ENCODE data around the gene OPRL1.

DNA sequence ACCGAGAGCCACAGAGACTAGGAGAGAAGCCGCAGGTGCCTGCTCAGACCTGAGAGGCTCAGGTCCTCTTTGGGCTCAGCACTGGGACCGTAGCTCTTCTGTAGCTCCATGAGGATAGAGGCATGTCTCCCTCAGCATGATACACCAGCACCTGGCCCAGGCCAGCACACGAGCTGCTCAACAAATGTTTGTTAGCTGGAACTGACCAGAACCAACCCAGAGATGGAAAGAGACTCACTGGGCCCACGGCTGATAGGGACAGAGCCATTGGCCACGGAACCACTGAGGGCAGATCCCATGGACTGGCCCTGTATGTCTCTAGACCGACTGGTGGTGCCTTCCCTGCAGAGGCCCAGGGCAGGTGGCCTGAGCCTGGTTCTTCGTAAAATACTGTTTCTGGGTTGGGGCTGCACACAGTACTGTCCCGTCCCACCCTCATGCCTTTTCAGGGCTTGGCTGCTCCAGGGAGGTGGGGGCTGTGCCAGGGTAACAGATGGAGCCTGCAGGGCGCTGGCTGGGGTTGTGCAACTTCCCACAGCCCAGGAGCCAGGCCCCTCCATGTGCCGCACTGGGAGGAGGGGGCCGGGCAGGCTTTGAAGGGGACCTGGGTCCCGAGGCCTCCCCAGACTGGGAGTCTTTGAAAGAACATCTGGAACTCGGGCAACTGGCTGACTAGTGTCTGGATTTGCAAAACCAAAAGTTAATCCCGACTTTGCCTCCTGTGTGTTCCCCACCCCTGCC is 38.7 kb upstream of the OPRL1 start:
- TF ChIP-seq POLR2AphosphoS5 (IDR thresholded peaks at IDR 0.05), result no peak
- TF ChIP-seq, protein P1, sequence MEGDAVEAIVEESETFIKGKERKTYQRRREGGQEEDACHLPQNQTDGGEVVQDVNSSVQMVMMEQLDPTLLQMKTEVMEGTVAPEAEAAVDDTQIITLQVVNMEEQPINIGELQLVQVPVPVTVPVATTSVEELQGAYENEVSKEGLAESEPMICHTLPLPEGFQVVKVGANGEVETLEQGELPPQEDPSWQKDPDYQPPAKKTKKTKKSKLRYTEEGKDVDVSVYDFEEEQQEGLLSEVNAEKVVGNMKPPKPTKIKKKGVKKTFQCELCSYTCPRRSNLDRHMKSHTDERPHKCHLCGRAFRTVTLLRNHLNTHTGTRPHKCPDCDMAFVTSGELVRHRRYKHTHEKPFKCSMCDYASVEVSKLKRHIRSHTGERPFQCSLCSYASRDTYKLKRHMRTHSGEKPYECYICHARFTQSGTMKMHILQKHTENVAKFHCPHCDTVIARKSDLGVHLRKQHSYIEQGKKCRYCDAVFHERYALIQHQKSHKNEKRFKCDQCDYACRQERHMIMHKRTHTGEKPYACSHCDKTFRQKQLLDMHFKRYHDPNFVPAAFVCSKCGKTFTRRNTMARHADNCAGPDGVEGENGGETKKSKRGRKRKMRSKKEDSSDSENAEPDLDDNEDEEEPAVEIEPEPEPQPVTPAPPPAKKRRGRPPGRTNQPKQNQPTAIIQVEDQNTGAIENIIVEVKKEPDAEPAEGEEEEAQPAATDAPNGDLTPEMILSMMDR (IDR thresholded peaks at IDR 0.05), result no peak

Measured in breast epithelium (tissue), 3 donors.